Stimulated activated naive CD8-positive, alpha-beta T cell treated with anti-CD3 and anti-CD28 coated beads, Interleukin-15, Interleukin-2, amounts not matched to agents 100 ng/mL and 50 ng/mL, for 24 hours (primary cell): ENCODE measurements around the gene TNKS1BP1.
"Not testable (repeated sequence)": the region's sequence is repeated elsewhere in the genome, so short reads cannot be mapped to it uniquely, and the experiment has no call there.

ENCODE experiments used
- H3K27ac Mint-ChIP-seq: one replicate; pipeline ENCODE4 v1.8.0; 2021; ENCODE audit warnings: mild to moderate bottlenecking, mixed read lengths
- H3K27me3 Mint-ChIP-seq: one replicate; pipeline ENCODE4 v1.8.0; 2021; ENCODE audit warnings: mixed read lengths
- H3K36me3 Mint-ChIP-seq: one replicate; pipeline ENCODE4 v1.8.0; 2021; ENCODE audit warnings: low read depth, mixed read lengths
- H3K4me1 Mint-ChIP-seq: one replicate; pipeline ENCODE4 v1.8.0; 2021; ENCODE audit warnings: low read depth, mixed read lengths
- H3K4me3 Mint-ChIP-seq: one replicate; pipeline ENCODE4 v1.8.0; 2021; ENCODE audit warnings: mild to moderate bottlenecking, mixed read lengths
- H3K9me3 Mint-ChIP-seq: one replicate; pipeline ENCODE4 v1.8.0; 2021; ENCODE audit warnings: mixed read lengths

TNKS1BP1 gene

DNA sequence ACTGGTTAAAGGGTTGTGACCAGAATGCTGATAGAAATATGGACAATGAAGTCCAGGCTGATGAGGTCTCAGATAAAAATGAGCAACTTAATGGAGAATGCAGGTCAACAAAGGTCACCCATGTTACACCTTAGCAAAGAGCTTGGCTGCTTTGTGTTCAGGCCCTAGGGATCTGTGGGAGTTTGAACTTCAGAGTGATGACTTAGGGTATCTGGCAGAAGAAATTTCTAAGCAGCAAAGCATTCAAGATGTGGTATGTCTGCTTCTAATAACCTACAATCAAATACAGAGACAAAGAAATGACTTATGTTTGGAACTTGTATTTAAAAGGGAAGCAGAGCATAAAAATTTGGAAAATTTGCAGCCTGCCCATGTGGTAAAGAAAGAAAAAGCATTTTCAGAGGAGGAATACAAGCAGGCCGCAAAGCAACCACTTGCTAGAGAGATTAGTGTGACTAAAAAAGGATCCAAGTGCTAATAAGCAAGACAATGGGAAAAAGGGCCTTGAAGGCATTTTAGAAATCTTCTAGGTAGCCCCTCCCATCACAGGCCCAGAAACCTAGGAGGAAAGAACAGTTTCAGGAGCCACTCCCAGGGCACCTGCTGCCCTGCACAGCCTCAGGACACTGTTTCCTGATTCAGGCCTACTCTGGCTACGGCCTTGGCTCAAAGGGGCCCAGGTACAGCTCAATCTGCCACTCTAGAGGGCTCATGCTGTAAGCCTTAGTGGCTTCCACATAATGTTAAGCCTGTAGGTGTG lies 41.3 kb downstream of the TNKS1BP1 start:
- Mint-ChIP-seq H3K9me3 (peaks cover 5% of the 10 kb centered on the region), H3K4me3 (no peak overlapping the region), H3K36me3 (no peaks in the 10 kb centered on the region), H3K4me1 (no peaks in the 10 kb centered on the region), H3K27me3 (peaks cover 14% of the 10 kb centered on the region), H3K27ac (no peak overlapping the region)

DNA sequence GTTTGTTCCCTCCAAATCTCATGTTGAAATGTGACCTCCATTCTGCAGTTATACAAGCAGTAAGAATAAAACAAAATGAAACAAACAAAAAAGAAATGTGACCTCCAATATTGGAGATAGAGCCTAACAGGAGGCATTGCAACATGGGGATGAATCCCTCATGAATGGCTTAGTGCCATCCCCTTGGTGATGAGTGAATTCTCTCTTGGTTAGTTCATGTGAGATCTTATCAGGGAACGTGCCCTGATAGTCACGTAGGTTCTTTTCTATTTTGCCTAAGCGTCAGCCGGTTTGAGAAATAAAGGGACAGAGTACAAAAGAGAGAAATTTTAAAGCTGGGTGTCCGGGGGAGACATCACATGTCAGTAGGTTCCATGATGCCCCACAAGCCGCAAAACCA lies 43.2 kb downstream of the TNKS1BP1 start:
- peaks cover 23% of the 10 kb centered on the region for H3K27me3 Mint-ChIP-seq
- H3K4me1 Mint-ChIP-seq, H3K27ac Mint-ChIP-seq, H3K36me3 Mint-ChIP-seq, H3K4me3 Mint-ChIP-seq, H3K9me3 Mint-ChIP-seq: not testable (repeated sequence)

DNA sequence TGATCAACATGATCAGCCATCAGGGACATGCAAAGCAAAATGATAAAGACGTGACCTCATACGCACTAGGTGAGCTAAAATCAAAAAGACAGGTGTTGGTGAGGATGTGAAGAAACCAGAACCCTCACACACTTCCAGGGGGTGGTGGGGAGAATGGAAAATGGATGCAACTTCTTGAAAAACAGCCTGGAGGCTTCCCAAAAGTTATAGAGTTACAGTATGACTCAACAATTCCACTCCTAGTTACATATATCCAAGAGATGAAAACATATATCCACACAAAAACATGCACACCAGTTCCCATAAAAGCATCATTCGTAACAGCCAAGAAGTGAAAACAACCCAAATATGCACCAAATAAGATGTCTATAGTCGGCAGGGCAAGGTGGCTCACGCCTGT lies 45.6 kb downstream of the TNKS1BP1 start:
- no peak overlapping the region for H3K27ac Mint-ChIP-seq
- peaks cover 43% of the 10 kb centered on the region for H3K27me3 Mint-ChIP-seq
- H3K4me1 Mint-ChIP-seq, result peaks cover 4% of the 10 kb centered on the region
- no peaks in the 10 kb centered on the region for H3K36me3 Mint-ChIP-seq
- H3K4me3 Mint-ChIP-seq, result no peak overlapping the region
- H3K9me3 Mint-ChIP-seq, result peaks cover 11% of the 10 kb centered on the region

DNA sequence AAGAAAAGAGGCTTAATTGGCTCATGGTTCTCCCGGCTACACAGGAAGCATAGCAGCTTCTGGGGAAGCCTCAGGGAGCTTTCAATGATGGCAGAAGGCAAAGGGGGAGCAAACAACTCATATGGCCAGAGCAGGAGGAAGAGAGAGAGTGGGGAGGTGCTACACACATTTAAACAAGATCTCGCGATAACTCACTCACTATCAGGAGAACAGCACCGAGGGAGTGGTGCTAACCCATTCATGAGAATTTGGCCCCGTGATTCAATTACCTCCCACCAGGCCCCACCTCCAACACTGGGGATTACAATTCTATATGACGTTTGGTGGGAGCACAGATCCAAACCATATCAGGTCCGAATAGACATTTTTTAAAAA lies 46.0 kb downstream of the TNKS1BP1 start:
- Mint-ChIP-seq H3K4me3 (no peak overlapping the region), H3K27ac (no peak overlapping the region), H3K27me3 (peaks cover 43% of the 10 kb centered on the region), H3K9me3 (peaks cover 14% of the 10 kb centered on the region), H3K4me1 (peaks cover 4% of the 10 kb centered on the region), H3K36me3 (no peaks in the 10 kb centered on the region)

DNA sequence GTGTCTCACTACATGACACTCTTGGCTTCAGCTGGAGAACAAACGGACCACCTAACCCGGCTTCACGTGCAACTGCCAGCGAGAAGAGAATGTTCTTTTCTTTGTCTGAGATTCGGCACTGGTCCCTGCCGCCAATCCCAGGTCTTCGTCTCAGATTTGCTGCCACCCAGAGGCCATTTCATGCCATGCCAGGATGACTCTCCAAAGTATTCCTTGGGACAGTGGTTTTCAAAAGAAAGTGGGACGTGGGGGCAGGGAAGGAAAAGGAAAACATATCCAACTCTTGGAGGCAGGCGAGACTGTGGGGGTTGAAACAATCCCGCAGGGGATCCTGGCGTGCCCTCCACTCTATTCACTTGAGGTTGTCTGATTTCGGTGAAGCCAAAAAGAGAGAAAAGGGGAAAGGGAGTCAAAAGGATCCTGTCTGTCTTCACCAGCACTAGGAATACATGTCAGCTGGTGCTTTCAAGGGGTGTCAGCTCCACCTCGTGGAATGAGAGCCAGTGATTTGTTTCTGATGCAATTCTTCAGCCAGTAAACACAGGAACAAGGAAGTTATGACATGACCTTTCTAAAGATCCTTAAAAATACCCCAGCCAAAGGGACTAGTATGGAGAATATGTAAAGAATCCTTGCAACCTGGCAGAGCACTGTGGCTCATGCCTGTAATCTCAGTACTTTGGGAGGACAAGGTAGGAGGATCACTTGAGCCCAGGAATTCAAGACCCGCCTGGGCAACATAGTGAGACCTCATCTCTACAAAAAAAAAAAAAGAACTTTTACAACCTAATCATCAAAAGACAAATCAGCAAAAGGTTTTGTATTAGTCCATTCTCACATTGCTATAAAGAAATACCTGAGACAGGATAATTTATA lies 46.7 kb downstream of the TNKS1BP1 start:
- Mint-ChIP-seq H3K27me3 (peaks cover 47% of the 10 kb centered on the region), H3K36me3 (no peaks in the 10 kb centered on the region), H3K9me3 (peaks cover 18% of the 10 kb centered on the region), H3K27ac (no peak overlapping the region), H3K4me1 (peaks cover 4% of the 10 kb centered on the region), H3K4me3 (no peak overlapping the region)

DNA sequence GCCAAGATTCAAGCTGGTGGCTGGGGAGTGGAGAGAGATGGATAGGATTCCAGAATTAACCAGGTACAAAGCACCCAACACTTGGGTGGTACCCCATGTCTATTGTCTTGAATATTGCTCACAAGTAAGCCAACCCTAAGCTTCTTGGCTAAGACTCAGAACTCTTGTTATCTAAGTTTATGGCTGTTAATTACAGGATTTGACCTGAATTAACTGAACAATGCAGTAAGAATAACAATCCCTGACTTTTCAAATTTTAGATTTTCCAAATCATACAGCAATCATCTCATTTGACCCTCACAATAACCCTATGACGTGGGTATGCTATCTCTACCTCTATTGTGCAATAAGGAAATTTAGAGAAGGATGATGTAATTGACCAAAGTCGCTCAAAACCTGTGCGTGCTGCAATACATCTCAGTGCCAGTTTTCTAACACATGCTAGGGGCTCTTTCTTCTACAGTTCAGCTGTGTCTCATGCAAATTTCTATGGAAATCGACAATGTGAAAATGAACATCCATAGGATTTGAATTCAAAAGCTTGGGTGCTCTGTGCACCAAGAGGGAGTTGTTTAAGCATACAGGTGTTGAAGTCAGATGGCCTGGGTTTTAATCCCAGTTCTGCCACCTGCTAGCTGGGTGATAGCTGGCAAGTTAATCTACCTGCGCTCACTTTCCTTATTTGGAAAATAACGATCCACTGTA lies 47.6 kb downstream of the TNKS1BP1 start:
- H3K4me1 Mint-ChIP-seq, result peaks cover 4% of the 10 kb centered on the region
- no peak overlapping the region for H3K27ac Mint-ChIP-seq
- peaks cover 49% of the 10 kb centered on the region for H3K27me3 Mint-ChIP-seq
- H3K4me3 Mint-ChIP-seq, result no peak overlapping the region
- H3K9me3 Mint-ChIP-seq, result peaks cover 21% of the 10 kb centered on the region
- H3K36me3 Mint-ChIP-seq, result no peaks in the 10 kb centered on the region

DNA sequence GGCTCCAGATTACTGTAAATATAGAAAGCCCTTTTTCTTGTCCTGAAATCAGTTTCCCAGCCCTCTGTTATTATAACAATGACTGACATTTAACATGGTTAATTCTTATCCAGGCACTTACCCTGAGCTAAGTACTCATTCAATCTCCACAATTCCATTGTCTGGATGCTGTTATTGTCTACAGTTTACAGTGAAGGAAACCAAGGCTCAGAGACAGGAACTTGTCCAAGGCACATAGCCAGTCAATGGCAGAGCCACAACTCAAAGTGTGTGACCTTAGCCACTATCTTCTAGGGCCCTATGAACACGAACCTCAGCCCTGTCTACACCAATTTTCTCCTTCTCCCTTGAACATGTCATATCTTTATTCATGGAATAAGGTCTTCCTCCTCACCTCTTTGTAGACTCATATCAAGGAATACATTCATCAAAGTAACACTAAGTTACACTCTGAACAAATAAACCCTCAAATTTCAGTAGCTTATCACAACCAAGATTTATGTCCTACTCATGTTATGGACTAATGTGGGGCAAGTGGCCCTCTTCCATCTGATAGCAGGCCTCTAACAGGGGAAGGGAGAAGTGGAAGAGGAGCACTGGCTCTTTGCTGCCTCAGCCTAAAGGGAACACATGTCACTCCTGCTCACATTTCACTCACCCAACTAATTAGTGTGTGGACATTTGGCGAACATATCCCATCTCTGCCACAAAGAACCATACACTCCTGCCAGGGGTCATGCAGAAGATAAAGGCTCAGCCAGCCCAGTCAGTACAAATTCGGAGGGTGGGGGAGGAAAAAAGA lies 48.4 kb downstream of the TNKS1BP1 start:
- H3K27ac Mint-ChIP-seq, result no peak overlapping the region
- H3K4me1 Mint-ChIP-seq, result peaks cover 4% of the 10 kb centered on the region
- H3K36me3 Mint-ChIP-seq, result no peaks in the 10 kb centered on the region

DNA sequence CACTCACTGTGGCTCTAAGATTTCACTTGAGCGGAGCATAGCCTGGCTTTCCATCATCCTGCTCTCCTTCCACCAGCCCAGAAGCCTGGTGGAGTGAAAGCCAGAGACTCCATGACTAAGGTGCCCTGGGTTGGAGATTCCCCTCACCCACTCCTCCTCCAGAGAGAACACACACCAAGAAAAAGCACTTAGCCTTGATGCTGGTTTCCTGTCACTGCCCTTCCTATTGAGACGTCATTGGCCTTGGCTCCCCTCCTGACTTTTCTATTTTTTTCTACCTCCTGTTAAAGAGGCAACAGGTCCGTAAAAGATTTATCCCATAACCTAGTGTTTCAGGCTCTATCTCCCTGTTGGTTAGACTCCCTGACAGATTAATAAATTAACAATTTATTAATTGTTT lies 49.2 kb downstream of the TNKS1BP1 start:
- peaks cover 4% of the 10 kb centered on the region for H3K4me1 Mint-ChIP-seq

More for the DNA sequence above, 48.4 kb downstream of the TNKS1BP1 start:
- Mint-ChIP-seq H3K27me3 (peaks cover 49% of the 10 kb centered on the region), H3K9me3 (peaks cover 17% of the 10 kb centered on the region), H3K4me3 (no peak overlapping the region)

DNA sequence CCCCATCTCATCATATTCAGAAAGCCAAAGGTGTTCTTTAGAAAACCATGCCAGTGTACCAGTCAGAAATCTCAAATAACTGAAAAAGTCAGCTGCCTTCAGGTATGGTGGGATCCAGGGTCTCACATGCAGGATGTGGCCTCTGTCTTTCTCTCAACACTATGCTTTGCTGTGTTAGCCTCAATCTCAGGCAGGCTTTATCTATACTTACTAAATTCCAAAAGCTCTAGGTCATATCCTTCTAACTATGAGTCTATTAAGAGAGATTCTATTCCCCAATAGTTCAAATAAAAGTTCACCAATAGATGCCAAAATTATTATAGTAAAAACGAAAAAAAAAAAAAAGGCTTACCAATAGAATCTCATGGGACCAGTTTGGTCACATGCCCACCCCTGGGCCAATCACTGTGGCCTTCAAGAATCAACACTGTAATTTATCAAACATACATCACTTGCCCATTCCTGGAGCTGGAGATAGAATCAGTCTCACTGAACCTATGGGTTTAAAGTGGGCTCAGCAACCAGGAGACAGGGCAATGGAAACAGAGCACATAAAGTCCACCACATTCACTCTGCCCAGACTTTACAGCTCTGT lies 49.8 kb downstream of the TNKS1BP1 start:
- no peaks in the 10 kb centered on the region for H3K36me3 Mint-ChIP-seq
- H3K9me3 Mint-ChIP-seq, result peaks cover 16% of the 10 kb centered on the region
- peaks cover 4% of the 10 kb centered on the region for H3K4me1 Mint-ChIP-seq
- H3K4me3 Mint-ChIP-seq, result no peak overlapping the region
- H3K27ac Mint-ChIP-seq, result no peak overlapping the region
- H3K27me3 Mint-ChIP-seq, result peaks cover 52% of the 10 kb centered on the region

More for the DNA sequence above, 49.2 kb downstream of the TNKS1BP1 start:
- Mint-ChIP-seq H3K4me3 (no peak overlapping the region), H3K27ac (no peak overlapping the region), H3K9me3 (peaks cover 16% of the 10 kb centered on the region), H3K36me3 (no peaks in the 10 kb centered on the region), H3K27me3 (peaks cover 52% of the 10 kb centered on the region)

DNA sequence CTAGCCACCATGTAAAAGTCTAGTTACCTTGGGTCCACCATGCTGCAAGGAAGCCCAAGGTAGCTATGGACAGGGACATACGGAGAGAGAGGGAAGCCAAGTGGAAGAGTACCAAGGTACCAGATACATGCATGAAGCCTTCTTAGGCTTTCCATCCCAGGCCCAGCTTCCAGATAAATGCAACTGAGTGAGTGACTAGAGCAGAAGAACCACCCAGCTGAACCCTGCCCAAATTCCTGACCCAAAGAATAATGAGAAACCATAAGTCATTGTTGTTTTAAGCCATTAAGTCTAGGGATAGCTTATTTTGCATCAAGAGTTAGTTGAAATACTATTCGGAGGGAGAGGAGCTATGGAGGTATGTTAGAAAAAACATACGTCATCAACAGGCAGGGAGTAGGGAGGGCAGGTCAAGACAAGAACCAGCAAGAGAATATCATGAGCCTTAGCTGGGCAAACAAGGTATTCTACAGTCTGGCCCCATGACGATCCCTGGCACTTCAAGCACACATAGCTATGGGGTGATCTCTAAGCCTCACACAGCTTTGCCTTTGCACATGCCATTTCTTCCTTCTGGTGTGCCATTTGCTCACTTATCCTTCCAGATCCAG lies 51.2 kb downstream of the TNKS1BP1 start:
- H3K9me3 Mint-ChIP-seq, result peaks cover 16% of the 10 kb centered on the region
- no peaks in the 10 kb centered on the region for H3K36me3 Mint-ChIP-seq
- peaks cover 4% of the 10 kb centered on the region for H3K4me1 Mint-ChIP-seq
- H3K4me3 Mint-ChIP-seq, result no peak overlapping the region
- no peak overlapping the region for H3K27ac Mint-ChIP-seq
- peaks cover 47% of the 10 kb centered on the region for H3K27me3 Mint-ChIP-seq

DNA sequence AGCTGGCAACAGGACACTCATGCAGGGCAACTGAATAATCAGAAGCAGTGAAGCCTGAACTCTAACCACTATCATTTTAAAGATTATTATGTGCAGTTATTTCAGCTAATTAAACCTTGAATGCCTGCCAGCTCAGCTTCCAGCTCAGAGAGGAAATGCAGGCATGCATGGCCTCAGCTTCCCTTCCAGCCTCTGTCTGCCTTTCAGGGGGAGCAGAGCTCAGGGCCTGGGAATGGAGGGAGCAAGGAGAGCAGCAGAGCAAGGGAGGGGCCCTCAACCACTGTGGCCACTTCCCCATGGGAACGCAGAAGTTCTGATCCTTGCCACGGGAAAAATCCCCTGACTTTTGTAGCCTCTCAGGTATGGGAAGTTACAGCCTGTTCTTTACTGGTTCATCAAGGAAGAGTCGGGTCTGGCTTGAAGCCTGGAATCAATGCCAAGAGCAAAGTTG lies 55.2 kb downstream of the TNKS1BP1 start:
- H3K27me3 Mint-ChIP-seq, result peaks cover 18% of the 10 kb centered on the region
- no peaks in the 10 kb centered on the region for H3K36me3 Mint-ChIP-seq
- H3K27ac Mint-ChIP-seq, result no peak overlapping the region
- H3K4me3 Mint-ChIP-seq, result no peak overlapping the region
- H3K4me1 Mint-ChIP-seq, result no peaks in the 10 kb centered on the region
- peaks cover 19% of the 10 kb centered on the region for H3K9me3 Mint-ChIP-seq

DNA sequence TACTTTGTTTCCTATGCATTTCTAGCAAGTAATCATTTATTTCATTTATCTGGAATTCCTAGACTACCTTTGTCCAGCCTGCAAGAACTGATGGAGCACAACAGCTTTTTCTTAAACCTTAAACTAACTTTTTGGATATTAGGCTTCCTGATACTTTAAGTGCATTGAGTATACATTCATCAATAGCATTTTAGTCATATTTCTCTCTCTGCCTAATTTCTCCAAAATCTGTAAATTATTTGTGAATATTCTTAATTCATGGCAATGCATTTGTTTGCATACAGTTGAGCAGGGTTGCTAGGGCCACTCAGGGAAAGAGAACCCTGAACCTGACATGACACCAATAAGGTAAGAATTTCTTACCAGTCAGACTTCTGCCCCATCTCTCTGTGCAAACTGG lies 58.6 kb downstream of the TNKS1BP1 start:
- Mint-ChIP-seq H3K27me3 (peaks cover 25% of the 10 kb centered on the region), H3K4me1 (no peaks in the 10 kb centered on the region), H3K27ac (no peak overlapping the region), H3K4me3 (no peak overlapping the region), H3K9me3 (peaks cover 4% of the 10 kb centered on the region), H3K36me3 (no peaks in the 10 kb centered on the region)

DNA sequence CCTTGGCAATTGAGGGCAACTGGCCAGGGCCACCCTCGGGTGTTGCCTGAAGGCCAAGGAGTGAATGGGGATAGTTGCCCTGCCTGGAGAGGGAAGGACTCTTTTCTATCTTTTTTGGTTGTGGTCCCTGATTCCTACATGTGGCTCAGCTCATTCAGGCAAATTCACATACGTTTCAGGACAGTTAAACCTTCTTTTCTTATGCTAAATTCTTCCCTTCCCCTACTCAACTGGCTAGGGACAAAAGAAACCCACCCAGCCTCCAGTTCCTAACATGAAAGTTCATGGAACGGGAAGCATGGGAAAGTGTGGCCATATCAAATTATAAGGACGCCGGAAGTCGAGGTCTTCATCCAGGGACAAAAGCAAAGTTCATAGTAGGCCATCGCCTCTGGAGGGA lies 61.4 kb downstream of the TNKS1BP1 start:
- H3K4me3 Mint-ChIP-seq, result no peak overlapping the region
- H3K9me3 Mint-ChIP-seq, result peaks cover 4% of the 10 kb centered on the region
- no peaks in the 10 kb centered on the region for H3K36me3 Mint-ChIP-seq
- peaks cover 26% of the 10 kb centered on the region for H3K27me3 Mint-ChIP-seq
- no peaks in the 10 kb centered on the region for H3K4me1 Mint-ChIP-seq
- H3K27ac Mint-ChIP-seq, result no peak overlapping the region

DNA sequence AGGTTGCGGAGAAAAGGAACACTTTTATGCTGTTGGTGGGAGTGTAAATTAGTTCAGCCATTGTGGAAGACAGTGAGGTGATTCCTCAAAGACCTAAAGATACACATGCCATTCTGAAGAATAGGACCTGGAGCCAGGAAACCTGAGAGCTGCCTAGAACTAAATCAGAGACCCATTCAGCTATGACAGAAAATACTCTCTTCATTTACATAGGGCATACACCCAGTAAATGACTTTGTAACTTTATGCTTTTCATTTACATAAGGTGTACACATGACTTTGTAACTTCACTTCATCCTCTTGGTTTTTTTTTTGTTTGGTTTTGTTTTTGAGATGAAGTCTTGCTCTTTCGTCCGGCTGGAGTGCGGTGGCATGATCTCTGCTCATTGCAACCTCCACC lies 62.6 kb downstream of the TNKS1BP1 start:
- no peaks in the 10 kb centered on the region for H3K4me1 Mint-ChIP-seq
- H3K4me3 Mint-ChIP-seq, result no peak overlapping the region
- peaks cover 4% of the 10 kb centered on the region for H3K9me3 Mint-ChIP-seq
- no peaks in the 10 kb centered on the region for H3K36me3 Mint-ChIP-seq
- no peak overlapping the region for H3K27ac Mint-ChIP-seq
- H3K27me3 Mint-ChIP-seq, result peaks cover 25% of the 10 kb centered on the region
